SK-N-SH (cell line): ENCODE data around the gene NECTIN1. TPM values are rescaled to one million over a fixed set of nuclear protein-coding genes. Genes with fewer than 3 reads are reported as not detected.

ENCODE experiments used
- CTCF ChIA-PET: fragments of 300-600, 350-600 bp; formaldehyde crosslinking; extraction: SDS; loops from one replicate; lab custom pipeline; 2021; lab: Yijun Ruan, JAX
- POLR2A ChIA-PET: fragments of 350-600 bp; sonication (Branson Sonifier 250); formaldehyde crosslinking; extraction: SDS; loops from one replicate; lab custom pipeline; 2020; ENCODE audit warnings: antibody characterized with exemption, inconsistent platforms; lab: Yijun Ruan, JAX
- DNase-seq: peaks from one replicate; pipeline ENCODE4 v3.0.0; 2012
- H2AFZ ChIP-seq: fragments of 200-600 bp; sonication (generic); 2 replicates; pipeline ENCODE4 v1.8.1; 2016; ENCODE audit warnings: antibody characterized with exemption, mild to moderate bottlenecking, low read depth
- H3F3A ChIP-seq: fragments of 200-600 bp; sonication (generic); replicated peaks from 2 replicates; pipeline ENCODE3; 2016; ENCODE audit warnings: antibody characterized with exemption, mild to moderate bottlenecking; ENCODE audit not compliant: insufficient read depth
- H3K27ac ChIP-seq, 2 experiments: fragments of 200-500 bp in 1 of 2; fragments of 200-600 bp in 1 of 2; sonication (Bioruptor generic) in 1 of 2; sonication (generic), shearing (Covaris generic) in 1 of 2; 2 replicates each; pipeline versions ENCODE4 v1.5.1 to v1.6.1; 2014 to 2016; ENCODE audit warnings: low read depth in 2 of 2, inconsistent platforms in 1 of 2, low read length in 1 of 2, mild to moderate bottlenecking in 1 of 2, mixed read lengths in 1 of 2
- H3K27me3 ChIP-seq: fragments of 200-600 bp; sonication (generic), shearing (Covaris generic); 2 replicates; pipeline ENCODE4 v1.6.1; 2016; ENCODE audit warnings: mixed run types; ENCODE audit not compliant: insufficient read depth
- H3K36me3 ChIP-seq, 2 experiments: fragments of 200-500 bp in 1 of 2; fragments of 200-600 bp in 1 of 2; sonication (Bioruptor generic) in 1 of 2; sonication (generic) in 1 of 2; replicated peaks in 1 of 2; 2 replicates each; pipeline versions ENCODE3 to v1.5.1; 2014 to 2016; ENCODE audit warnings: low read length in 1 of 2, mild to moderate bottlenecking in 1 of 2; ENCODE audit not compliant: insufficient read depth in 2 of 2, control insufficient read depth in 1 of 2
- H3K4me1 ChIP-seq, 2 experiments: fragments of 200-500 bp in 1 of 2; fragments of 200-600 bp in 1 of 2; sonication (Bioruptor generic) in 1 of 2; sonication (generic), shearing (Covaris generic) in 1 of 2; 2 replicates each; pipeline versions ENCODE4 v1.5.1 to v1.6.1; 2014 to 2016; ENCODE audit warnings: low read depth in 1 of 2, low read length in 1 of 2, mixed run types in 1 of 2; ENCODE audit not compliant: insufficient read depth in 2 of 2, control insufficient read depth in 1 of 2
- H3K4me2 ChIP-seq: fragments of 200-600 bp; sonication (generic), shearing (Covaris generic); 2 replicates; pipeline ENCODE4 v1.6.1; 2017; ENCODE audit warnings: mixed run types
- H3K4me3 ChIP-seq, 2 experiments: fragments of 200-500 bp in 1 of 2; fragments of 200-600 bp in 1 of 2; sonication (Bioruptor generic) in 1 of 2; sonication (generic), shearing (Covaris generic) in 1 of 2; 2 replicates each; pipeline versions ENCODE4 v1.5.1 to v1.8.1; 2014 to 2016; ENCODE audit warnings: low read depth in 2 of 2, inconsistent platforms in 1 of 2, low read length in 1 of 2, mild to moderate bottlenecking in 1 of 2, mixed read lengths in 1 of 2, moderate library complexity in 1 of 2
- H3K79me2 ChIP-seq: fragments of 200-600 bp; sonication (generic); 2 replicates; pipeline ENCODE4 v1.8.1; 2017; ENCODE audit warnings: mild to moderate bottlenecking; ENCODE audit not compliant: insufficient read depth
- H3K9ac ChIP-seq: fragments of 200-600 bp; sonication (generic); 2 replicates; pipeline ENCODE4 v1.6.1; 2017; ENCODE audit warnings: mixed run types
- H3K9me2 ChIP-seq: fragments of 200-600 bp; sonication (generic); 2 replicates; pipeline ENCODE4 v1.6.1; 2017; ENCODE audit warnings: mixed run types
- H3K9me3 ChIP-seq: fragments of 200-600 bp; sonication (generic); 2 replicates; pipeline ENCODE4 v1.6.1; 2017; ENCODE audit warnings: mixed run types, mild to moderate bottlenecking, moderate library complexity
- H4K20me1 ChIP-seq: fragments of 200-600 bp; sonication (generic); 2 replicates; pipeline ENCODE4 v1.6.1; 2017; ENCODE audit warnings: mild to moderate bottlenecking, mixed run types; ENCODE audit not compliant: insufficient read depth
- CHD2 ChIP-seq: fragments of 150-350 bp; IDR thresholded peaks from 2 replicates; pipeline ENCODE4 v1.6.1; 2018; ENCODE audit warnings: low read length; ENCODE audit not compliant: partially characterized antibody
- FOXM1 ChIP-seq: IDR thresholded peaks from 2 replicates; pipeline ENCODE4 v1.4.0; 2012; ENCODE audit warnings: low read depth, mild to moderate bottlenecking
- JUND ChIP-seq: IDR thresholded peaks from 2 replicates; pipeline ENCODE4 v1.4.0; 2012
- NFIC ChIP-seq: IDR thresholded peaks from 2 replicates; pipeline ENCODE4 v1.4.0; 2012; ENCODE audit warnings: borderline replicate concordance
- NRF1 ChIP-seq: IDR thresholded peaks from 2 replicates; pipeline ENCODE4 v1.6.1; 2012; ENCODE audit warnings: low read depth, mild to moderate bottlenecking, low read length
- RAD21 ChIP-seq: IDR thresholded peaks from 2 replicates; pipeline ENCODE4 v1.6.1; 2012; ENCODE audit warnings: mild to moderate bottlenecking, low read length
- RCOR1 ChIP-seq: fragments of 150-350 bp; IDR thresholded peaks from 2 replicates; pipeline ENCODE4 v1.6.1; 2017; ENCODE audit warnings: antibody characterized with exemption, low read length
- RFX5 ChIP-seq: IDR thresholded peaks from 2 replicates; pipeline ENCODE4 v1.6.1; 2012; ENCODE audit warnings: mild to moderate bottlenecking, improper control_type of control experiment, low read length
- RXRA ChIP-seq: IDR thresholded peaks from 2 replicates; pipeline ENCODE4 v1.4.0; 2012; ENCODE audit warnings: low read depth, mild to moderate bottlenecking, borderline replicate concordance
- SIN3A ChIP-seq: IDR thresholded peaks from 2 replicates; pipeline ENCODE4 v1.6.1; 2012; ENCODE audit warnings: low read depth, mild to moderate bottlenecking, low read length, moderate library complexity, borderline replicate concordance
- TEAD4 ChIP-seq: IDR thresholded peaks from 2 replicates; pipeline ENCODE4 v1.4.0; 2012; ENCODE audit warnings: mild to moderate bottlenecking, borderline replicate concordance; ENCODE audit not compliant: insufficient read depth
- YY1 ChIP-seq: IDR thresholded peaks from 2 replicates; pipeline ENCODE4 v1.4.0; 2012; ENCODE audit warnings: low read depth, mild to moderate bottlenecking
- WGBS: methylation state at CpG from one replicate; pipeline ENCODE4 v1.1.6; 2017; ENCODE audit warnings: low lambda C conversion rate; 5-methylcytosine and 5-hydroxymethylcytosine counted together
- polyA plus RNA-seq, 3 experiments: library from polyadenylated mRNA; depleted of rRNA; stranded (reverse); fragments of >200 nt; gene quantifications; 2 replicates each; pipeline ENCODE4 v1.2.3, GENCODE V29; 2012
- TF ChIP-seq, protein P1 (sequence below): IDR thresholded peaks from 2 replicates; pipeline ENCODE4; 2012
- TF ChIP-seq, protein P2 (sequence below): IDR thresholded peaks from 2 replicates; pipeline ENCODE4 v1.6.1; 2012; ENCODE audit warnings: mild to moderate bottlenecking, low read depth, low read length, moderate library complexity
- TF ChIP-seq, protein P3 (sequence below): IDR thresholded peaks from 2 replicates; pipeline ENCODE4 v1.4.0; 2012; ENCODE audit warnings: low read depth
- TF ChIP-seq, protein P4 (sequence below): IDR thresholded peaks from 2 replicates; pipeline ENCODE4 v1.4.0; 2012; ENCODE audit warnings: low read depth, borderline replicate concordance

The NECTIN1 gene
- polyA plus RNA-seq, 1 of the 3 experiments (the other 2 are of a cell fraction) = 9.1 TPM

DNA sequence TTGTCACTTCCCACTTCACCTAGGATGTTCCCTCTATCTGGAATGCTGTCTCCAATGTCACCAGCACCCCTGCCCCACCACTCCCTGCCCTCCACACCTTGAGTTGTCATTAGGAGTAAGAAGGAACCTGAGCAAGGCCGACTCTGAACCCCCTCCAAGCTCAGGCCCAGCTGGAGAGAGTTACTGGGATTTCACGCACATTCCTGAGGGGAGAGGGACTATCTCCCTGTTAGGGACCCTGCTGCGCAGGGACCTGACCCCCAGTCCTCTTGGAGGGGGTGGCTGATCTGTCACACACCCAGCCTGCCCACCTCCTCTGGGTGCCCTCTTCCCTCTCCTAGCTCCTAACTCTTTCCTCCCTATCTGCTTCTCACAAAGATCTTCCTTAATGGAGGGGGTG lies 81.7 kb downstream of the NECTIN1 start:
- Histone ChIP-seq H2AFZ (no peak overlapping the region), H3K4me2 (no peak overlapping the region), H3K4me3 (no peak overlapping the region), H3K27ac (no peak overlapping the region), H3K36me3 (no peaks in the 10 kb centered on the region), H4K20me1 (no peaks in the 10 kb centered on the region), H3K9me3 (no peaks in the 10 kb centered on the region), H3K27me3 (no peaks in the 10 kb centered on the region), H3K79me2 (no peaks in the 10 kb centered on the region), H3K4me1 (peaks cover 0 to 19% of the 10 kb centered on the region in 2 experiments; a peak in 1 of 4 replicates), H3K9ac (no peak overlapping the region), H3K9me2 (no peaks in the 10 kb centered on the region), H3F3A (no peaks in the 10 kb centered on the region)
- no CpG with 5 or more reads among the region's 3 CpGs for WGBS
- TF ChIP-seq RFX5 (no peak), RCOR1 (no peak), NFIC (no peak), RXRA (no peak), FOXM1 (no peak), JUND (no peak), RAD21 (no peak), TEAD4 (no peak), NRF1 (no peak)
- TF ChIP-seq, protein P1, sequence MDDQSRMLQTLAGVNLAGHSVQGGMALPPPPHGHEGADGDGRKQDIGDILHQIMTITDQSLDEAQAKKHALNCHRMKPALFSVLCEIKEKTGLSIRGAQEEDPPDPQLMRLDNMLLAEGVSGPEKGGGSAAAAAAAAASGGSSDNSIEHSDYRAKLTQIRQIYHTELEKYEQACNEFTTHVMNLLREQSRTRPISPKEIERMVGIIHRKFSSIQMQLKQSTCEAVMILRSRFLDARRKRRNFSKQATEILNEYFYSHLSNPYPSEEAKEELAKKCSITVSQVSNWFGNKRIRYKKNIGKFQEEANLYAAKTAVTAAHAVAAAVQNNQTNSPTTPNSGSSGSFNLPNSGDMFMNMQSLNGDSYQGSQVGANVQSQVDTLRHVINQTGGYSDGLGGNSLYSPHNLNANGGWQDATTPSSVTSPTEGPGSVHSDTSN = no peak
- CTCF ChIA-PET = interaction anchor here (1.0 to 2.9 kb wide), 5 partner anchors 22 to 167 kb away, joined by 3 to 12 read pairs (median 4); partner anchors contain the start of gene NECTIN1
- DNase-seq = no peak
- POLR2A ChIA-PET = interaction anchor here (0.8 kb wide), 1 partner anchor 24 kb away, joined by 4 read pairs; no protein-coding TSS in a partner anchor

DNA sequence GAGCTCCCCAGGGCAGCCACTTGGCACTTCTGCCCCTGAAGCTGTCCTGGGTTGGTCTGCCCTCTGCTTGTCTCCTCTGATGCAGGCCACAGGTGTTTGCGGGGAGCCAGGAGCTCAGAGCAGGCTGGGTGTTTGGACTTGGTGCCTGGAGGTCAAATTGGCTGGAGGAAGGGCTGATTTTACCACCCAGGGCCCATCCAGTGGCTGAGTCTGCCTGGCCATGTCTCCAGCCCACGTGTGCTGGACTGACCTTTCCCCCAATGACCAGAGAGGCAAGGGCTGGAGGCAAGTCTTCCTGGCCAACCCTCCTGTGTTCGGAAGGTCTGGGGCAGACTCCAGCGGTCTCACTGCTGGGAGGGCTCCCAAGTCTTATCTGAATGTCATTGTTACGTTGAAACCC lies 84.0 kb downstream of the NECTIN1 start:
- no peaks in the 10 kb centered on the region for H3K9me3 ChIP-seq
- no peaks in the 10 kb centered on the region for H3K9me2 ChIP-seq
- H4K20me1 ChIP-seq = no peaks in the 10 kb centered on the region
- no peak for DNase-seq
- H2AFZ ChIP-seq = no peak overlapping the region
- H3K79me2 ChIP-seq = no peaks in the 10 kb centered on the region
- H3K9ac ChIP-seq = no peak overlapping the region
- H3K36me3 ChIP-seq = no peaks in the 10 kb centered on the region
- TF ChIP-seq, protein P2, sequence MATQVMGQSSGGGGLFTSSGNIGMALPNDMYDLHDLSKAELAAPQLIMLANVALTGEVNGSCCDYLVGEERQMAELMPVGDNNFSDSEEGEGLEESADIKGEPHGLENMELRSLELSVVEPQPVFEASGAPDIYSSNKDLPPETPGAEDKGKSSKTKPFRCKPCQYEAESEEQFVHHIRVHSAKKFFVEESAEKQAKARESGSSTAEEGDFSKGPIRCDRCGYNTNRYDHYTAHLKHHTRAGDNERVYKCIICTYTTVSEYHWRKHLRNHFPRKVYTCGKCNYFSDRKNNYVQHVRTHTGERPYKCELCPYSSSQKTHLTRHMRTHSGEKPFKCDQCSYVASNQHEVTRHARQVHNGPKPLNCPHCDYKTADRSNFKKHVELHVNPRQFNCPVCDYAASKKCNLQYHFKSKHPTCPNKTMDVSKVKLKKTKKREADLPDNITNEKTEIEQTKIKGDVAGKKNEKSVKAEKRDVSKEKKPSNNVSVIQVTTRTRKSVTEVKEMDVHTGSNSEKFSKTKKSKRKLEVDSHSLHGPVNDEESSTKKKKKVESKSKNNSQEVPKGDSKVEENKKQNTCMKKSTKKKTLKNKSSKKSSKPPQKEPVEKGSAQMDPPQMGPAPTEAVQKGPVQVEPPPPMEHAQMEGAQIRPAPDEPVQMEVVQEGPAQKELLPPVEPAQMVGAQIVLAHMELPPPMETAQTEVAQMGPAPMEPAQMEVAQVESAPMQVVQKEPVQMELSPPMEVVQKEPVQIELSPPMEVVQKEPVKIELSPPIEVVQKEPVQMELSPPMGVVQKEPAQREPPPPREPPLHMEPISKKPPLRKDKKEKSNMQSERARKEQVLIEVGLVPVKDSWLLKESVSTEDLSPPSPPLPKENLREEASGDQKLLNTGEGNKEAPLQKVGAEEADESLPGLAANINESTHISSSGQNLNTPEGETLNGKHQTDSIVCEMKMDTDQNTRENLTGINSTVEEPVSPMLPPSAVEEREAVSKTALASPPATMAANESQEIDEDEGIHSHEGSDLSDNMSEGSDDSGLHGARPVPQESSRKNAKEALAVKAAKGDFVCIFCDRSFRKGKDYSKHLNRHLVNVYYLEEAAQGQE = no peak
- TF ChIP-seq TEAD4 (no peak), FOXM1 (no peak), RCOR1 (no peak), CHD2 (no peak), RAD21 (no peak), YY1 (no peak), SIN3A (no peak)
- TF ChIP-seq, protein P3, sequence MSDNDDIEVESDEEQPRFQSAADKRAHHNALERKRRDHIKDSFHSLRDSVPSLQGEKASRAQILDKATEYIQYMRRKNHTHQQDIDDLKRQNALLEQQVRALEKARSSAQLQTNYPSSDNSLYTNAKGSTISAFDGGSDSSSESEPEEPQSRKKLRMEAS = no peak
- TF ChIP-seq, protein P4, sequence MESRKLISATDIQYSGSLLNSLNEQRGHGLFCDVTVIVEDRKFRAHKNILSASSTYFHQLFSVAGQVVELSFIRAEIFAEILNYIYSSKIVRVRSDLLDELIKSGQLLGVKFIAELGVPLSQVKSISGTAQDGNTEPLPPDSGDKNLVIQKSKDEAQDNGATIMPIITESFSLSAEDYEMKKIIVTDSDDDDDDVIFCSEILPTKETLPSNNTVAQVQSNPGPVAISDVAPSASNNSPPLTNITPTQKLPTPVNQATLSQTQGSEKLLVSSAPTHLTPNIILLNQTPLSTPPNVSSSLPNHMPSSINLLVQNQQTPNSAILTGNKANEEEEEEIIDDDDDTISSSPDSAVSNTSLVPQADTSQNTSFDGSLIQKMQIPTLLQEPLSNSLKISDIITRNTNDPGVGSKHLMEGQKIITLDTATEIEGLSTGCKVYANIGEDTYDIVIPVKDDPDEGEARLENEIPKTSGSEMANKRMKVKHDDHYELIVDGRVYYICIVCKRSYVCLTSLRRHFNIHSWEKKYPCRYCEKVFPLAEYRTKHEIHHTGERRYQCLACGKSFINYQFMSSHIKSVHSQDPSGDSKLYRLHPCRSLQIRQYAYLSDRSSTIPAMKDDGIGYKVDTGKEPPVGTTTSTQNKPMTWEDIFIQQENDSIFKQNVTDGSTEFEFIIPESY = no peak
- TF ChIP-seq, all 33 proteins: peak for 0
- H3K4me1 ChIP-seq = peaks cover 0 to 17% of the 10 kb centered on the region in 2 experiments; a peak in 1 of 4 replicates
- WGBS = 20% methylated on average over 1 of the region's 5 CpGs
- H3K27ac ChIP-seq = no peak overlapping the region
- ChIA-PET CTCF (interaction anchor here (1.1 to 2.9 kb wide), 4 partner anchors 21 to 658 kb away, joined by 3 to 12 read pairs (median 4); partner anchors contain the start of gene NECTIN1), POLR2A (no interaction called here)
- H3K4me3 ChIP-seq = no peak overlapping the region
- no peaks in the 10 kb centered on the region for H3K27me3 ChIP-seq
- no peak overlapping the region for H3K4me2 ChIP-seq
- H3F3A ChIP-seq = no peaks in the 10 kb centered on the region
